ENCODE data around the gene BANP.
"Not testable (repeated sequence)": the region's sequence is repeated elsewhere in the genome, so short reads cannot be mapped to it uniquely, and the experiment has no call there.

The BANP gene

DNA sequence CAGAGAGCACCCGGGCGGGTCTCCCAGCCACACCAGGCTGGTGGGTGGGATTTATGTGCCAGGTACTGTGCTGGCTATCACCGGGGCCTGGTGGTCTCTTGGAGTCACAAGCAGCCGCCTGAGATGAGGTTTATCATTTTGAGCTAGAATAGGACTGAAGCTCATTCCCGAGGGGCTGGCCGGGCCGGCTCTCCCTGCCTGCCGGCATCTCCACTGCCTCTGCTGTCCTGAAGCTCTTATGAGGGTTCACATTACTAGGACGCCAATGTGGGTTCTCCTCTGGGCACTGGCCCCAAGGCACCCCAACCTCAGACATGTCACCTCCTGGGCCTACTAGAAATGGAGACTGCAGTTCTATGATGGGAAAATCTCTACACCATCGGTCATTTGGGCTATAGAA is 137.4 kb downstream of the BANP start:
- H3K4me3 ChIP-seq (ENCODE audit: low read depth, low read length); H3K27me3 ChIP-seq (ENCODE audit: control insufficient read depth, insufficient read depth, low read length); H3K9me3 ChIP-seq (ENCODE audit: control insufficient read depth, insufficient read depth, low read length); H3K36me3 ChIP-seq (ENCODE audit: control insufficient read depth, insufficient read depth, low read length); H3K9ac ChIP-seq (ENCODE audit: low read depth, low read length); H3K4me1 ChIP-seq (ENCODE audit: control insufficient read depth, insufficient read depth, low read length): not testable (repeated sequence)

DNA sequence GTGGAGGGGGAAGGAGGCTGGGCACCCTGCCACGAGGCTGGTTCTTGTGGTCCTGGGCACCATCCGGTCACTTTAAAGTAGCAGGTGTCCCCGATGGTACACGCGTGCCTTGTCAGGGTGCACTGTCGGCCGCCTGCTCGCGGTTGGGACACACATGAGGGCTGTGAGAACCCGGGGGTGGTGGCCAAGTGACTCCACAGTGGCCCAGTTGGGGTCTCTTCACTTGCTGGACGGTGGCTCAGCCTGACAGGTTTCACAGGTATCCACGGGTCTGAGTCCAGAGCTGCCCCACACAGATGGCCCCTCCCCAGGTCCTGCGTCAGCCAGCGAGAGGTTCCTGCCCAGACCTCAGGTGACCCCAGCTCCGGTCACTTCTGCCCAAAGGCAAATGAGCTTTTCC is 137.8 kb downstream of the BANP start:
- not testable (repeated sequence) for H3K9me3 ChIP-seq (ENCODE audit: control insufficient read depth, insufficient read depth, low read length); H3K27me3 ChIP-seq (ENCODE audit: control insufficient read depth, insufficient read depth, low read length); H3K4me3 ChIP-seq (ENCODE audit: low read depth, low read length); H3K9ac ChIP-seq (ENCODE audit: low read depth, low read length); H3K4me1 ChIP-seq (ENCODE audit: control insufficient read depth, insufficient read depth, low read length); H3K36me3 ChIP-seq (ENCODE audit: control insufficient read depth, insufficient read depth, low read length)

DNA sequence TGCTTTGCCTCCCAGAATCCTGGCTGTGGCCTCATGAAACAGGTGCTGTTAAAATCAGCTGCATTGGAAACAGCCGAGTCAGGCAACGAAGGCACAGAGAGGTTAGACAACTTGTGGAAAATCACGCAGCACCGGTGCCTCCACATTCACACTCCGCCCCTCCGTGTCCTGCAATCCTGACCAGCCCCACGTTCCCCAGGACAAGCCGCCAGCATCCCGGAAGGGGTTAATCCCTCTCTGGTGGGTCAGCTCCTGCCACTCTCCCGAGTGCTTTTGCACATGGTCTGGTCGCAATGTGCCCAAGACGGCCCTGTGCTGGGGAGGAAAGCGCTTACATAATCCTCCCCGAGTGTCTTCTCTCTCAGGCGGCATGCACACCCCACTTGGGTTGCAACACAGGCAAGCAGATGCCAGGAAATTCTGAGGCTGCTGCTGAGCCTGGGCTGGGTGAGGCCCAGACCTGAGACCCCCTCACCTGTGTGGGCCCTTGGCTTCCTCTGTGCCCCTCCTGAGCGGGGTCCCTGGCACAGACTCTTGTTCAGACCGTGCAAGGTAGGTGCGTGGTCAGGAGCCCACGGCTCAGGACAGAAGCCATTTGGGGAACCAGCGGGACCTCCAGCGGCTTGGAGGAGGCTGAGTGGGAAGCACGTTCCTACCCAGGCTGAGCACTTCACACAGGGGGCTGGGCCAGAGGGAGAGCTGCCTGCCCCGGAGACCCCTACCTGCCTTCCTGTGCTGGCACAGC is 138.6 kb downstream of the BANP start:
- not testable (repeated sequence) for H3K4me3 ChIP-seq (ENCODE audit: low read depth, low read length); H3K27me3 ChIP-seq (ENCODE audit: control insufficient read depth, insufficient read depth, low read length); H3K4me1 ChIP-seq (ENCODE audit: control insufficient read depth, insufficient read depth, low read length); H3K9me3 ChIP-seq (ENCODE audit: control insufficient read depth, insufficient read depth, low read length); H3K36me3 ChIP-seq (ENCODE audit: control insufficient read depth, insufficient read depth, low read length); H3K9ac ChIP-seq (ENCODE audit: low read depth, low read length)

DNA sequence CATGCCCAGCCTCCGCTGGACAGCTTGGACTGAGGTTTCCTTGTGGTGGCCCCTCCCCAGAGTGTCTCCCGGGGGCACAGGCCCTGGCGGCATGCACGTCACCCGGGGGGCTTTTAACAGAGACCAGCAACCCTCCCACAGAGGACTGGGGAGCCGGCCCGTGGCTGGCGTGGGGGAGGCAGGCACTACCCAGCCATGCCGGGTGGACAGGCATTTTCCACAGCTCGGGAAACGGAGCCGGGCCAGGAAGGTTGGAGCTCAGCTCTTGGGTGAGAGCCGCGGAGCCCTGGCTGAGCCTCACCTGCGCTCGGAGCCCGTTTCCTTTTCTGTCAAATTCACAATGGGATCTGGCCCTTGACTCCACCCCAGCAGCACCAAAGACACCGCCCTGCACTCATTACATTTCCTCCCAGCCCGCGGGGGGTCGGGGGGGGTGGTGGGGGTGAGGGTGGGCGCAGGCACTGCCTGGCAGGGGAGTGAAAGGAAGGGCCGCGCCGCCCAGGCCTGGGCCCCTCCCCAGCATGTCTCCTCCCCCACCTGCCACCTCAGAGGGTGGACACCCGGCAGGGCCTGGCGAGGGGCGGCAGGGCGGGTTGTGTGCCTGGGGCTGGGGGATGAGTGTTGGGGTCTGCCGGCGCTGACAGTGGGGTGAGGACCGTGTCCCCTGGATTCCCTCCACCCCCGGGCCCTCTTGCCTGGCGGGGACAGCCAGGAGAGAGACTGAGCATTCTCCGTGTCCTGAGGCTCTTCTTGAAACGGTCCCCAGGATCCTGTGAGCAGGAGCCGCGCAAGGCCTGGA is 139.3 kb downstream of the BANP start:
- not testable (repeated sequence) for H3K9ac ChIP-seq (ENCODE audit: low read depth, low read length); H3K4me3 ChIP-seq (ENCODE audit: low read depth, low read length); H3K27me3 ChIP-seq (ENCODE audit: control insufficient read depth, insufficient read depth, low read length); H3K4me1 ChIP-seq (ENCODE audit: control insufficient read depth, insufficient read depth, low read length); H3K36me3 ChIP-seq (ENCODE audit: control insufficient read depth, insufficient read depth, low read length); H3K9me3 ChIP-seq (ENCODE audit: control insufficient read depth, insufficient read depth, low read length)

DNA sequence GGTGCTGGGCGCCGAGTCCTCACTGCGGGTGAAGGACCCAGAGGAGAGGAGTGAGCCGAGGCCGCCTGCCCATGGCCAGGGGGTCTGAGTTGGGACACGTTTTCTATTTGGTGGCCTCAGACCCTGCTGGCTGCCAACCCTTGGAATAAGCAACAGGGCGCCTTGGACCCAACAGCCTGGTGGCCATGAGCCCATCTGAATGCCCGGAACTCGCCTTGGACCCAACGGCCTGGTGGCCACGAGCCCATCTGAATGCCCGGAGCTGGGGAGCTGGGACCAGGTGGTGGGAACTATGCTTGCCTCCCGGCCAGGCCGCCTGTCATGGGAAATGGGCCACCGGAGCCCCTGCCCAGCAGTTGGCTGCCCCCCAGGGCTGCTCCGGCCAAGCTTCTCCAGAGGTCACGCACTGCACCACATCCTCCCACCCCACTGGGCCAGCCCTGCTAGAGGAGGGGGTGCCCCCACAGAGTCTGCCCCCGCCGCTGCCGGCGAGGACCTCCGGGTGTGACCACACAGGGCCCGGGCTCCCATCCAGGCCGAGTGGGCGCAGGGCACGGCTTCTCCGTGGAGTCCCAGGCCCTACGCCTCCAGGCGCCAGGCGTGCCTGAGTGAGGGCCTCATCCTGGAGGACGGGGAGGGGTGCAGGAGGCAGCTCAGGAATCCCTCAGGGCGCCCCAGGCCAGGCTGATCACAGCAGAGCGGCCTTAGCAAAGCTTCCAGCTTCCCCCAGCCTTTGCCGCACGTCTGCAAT is 140.2 kb downstream of the BANP start:
- H3K27me3 ChIP-seq (ENCODE audit: control insufficient read depth, insufficient read depth, low read length); H3K4me1 ChIP-seq (ENCODE audit: control insufficient read depth, insufficient read depth, low read length); H3K9ac ChIP-seq (ENCODE audit: low read depth, low read length); H3K4me3 ChIP-seq (ENCODE audit: low read depth, low read length); H3K9me3 ChIP-seq (ENCODE audit: control insufficient read depth, insufficient read depth, low read length); H3K36me3 ChIP-seq (ENCODE audit: control insufficient read depth, insufficient read depth, low read length): not testable (repeated sequence)

DNA sequence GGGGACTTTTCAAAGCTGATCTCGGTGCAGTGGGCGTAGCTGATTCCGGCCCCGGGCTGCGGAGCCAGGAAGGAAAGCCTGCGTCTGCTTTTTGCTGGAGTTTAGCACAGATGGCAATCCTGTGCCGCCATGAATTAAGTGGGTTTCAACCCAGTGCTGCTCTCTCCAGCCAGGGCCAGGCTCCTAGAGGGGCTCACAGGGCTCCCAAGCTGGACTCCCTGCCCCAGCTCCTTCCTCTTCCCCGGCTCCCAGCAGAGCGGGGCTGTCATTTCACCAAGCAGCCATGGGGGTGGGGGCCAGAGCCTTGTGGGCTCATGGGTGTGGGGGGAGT is 140.7 kb downstream of the BANP start:
- not testable (repeated sequence) for H3K9ac ChIP-seq (ENCODE audit: low read depth, low read length); H3K4me1 ChIP-seq (ENCODE audit: control insufficient read depth, insufficient read depth, low read length); H3K4me3 ChIP-seq (ENCODE audit: low read depth, low read length); H3K9me3 ChIP-seq (ENCODE audit: control insufficient read depth, insufficient read depth, low read length); H3K27me3 ChIP-seq (ENCODE audit: control insufficient read depth, insufficient read depth, low read length); H3K36me3 ChIP-seq (ENCODE audit: control insufficient read depth, insufficient read depth, low read length)

DNA sequence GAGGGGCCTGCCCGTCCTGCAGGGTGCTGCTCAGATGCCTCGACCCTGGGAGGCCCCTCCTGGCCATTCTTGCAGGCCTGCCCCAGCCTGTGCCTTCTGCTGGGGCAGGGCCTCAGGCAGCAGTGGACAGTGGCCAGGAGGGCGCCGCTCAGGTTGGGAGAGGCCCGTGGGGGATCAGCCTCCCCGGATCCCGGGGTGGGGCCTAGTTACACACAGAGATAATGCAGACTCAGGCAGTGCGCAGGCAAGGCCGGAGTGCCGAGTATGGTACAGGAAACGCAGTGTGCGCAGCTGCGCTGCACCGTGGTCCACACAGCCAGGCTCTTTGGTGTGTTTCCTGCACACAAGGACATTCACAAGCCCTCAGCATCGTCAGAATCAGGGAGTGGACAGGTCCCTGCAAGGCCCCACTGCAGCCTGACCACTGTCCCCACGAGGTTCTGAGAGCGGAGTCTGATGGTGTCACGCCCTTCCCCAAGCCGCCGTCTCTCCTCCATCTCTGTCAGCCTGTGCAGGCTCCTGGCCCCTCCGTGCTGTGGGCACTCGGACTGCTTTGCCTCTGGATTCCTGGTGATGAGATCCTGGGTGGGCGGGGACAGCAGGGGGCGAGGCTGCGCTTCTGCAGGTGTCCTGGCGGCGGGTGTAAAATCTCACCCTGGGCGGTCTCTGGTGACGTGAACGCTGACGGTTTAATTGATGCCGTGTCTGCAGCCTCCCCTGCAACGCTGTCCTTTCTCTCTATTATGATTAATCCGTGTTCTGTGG is 141.7 kb downstream of the BANP start:
- not testable (repeated sequence) for H3K36me3 ChIP-seq (ENCODE audit: control insufficient read depth, insufficient read depth, low read length); H3K4me3 ChIP-seq (ENCODE audit: low read depth, low read length); H3K9me3 ChIP-seq (ENCODE audit: control insufficient read depth, insufficient read depth, low read length); H3K27me3 ChIP-seq (ENCODE audit: control insufficient read depth, insufficient read depth, low read length); H3K9ac ChIP-seq (ENCODE audit: low read depth, low read length); H3K4me1 ChIP-seq (ENCODE audit: control insufficient read depth, insufficient read depth, low read length)

DNA sequence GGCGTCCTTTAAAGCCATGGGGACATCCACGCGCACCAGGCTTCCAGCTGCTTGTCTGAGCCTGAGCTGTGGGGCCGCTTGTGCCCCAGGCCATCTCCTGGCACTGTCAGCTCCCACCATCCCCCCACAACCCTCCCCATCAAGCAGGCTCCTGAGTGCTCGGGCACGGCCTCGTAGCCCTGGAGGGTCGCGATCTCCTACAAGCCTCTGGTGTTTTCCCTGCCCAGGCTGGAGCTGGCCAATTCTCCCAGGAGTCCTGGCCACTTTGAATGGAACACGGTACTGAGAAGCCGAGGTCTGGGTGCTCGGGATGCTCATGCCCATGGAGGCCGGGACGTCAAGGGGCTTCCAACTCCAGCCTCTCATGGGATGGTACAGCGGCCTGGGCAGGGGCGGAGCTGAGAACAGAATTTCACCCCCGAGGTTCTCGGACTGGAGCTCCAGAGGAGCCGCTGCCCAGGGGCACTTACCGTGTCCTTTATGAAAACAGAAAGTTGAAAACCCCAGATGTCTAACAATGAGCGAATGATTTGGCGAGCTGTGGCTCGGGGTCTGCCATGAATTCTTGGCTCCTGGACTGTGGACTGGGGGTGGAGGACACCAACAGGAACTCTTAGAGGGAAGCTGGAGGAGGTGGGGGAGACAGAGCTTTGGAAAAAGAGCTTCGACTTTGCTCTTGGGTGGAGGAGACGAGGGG is 142.5 kb downstream of the BANP start:
- H3K9me3 ChIP-seq (ENCODE audit: control insufficient read depth, insufficient read depth, low read length); H3K4me3 ChIP-seq (ENCODE audit: low read depth, low read length); H3K4me1 ChIP-seq (ENCODE audit: control insufficient read depth, insufficient read depth, low read length); H3K9ac ChIP-seq (ENCODE audit: low read depth, low read length); H3K27me3 ChIP-seq (ENCODE audit: control insufficient read depth, insufficient read depth, low read length); H3K36me3 ChIP-seq (ENCODE audit: control insufficient read depth, insufficient read depth, low read length): not testable (repeated sequence)

DNA sequence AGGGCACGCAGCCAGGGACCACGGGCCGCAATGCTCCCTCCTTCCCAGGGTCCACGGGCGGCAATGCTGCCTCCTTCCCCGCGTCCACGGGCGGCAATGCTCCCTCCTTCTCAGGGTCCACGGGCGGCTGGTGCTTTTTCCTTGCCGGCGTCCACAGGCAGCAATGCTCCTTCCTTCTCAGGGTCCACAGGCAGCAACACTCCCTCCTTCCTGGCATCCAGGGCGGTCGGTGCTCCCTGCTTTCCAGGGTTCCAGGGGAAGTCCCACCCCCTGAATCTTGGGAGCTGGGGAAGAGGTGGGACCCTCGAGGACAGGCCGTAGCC is 143.0 kb downstream of the BANP start:
- not testable (repeated sequence) for H3K4me1 ChIP-seq (ENCODE audit: control insufficient read depth, insufficient read depth, low read length); H3K9me3 ChIP-seq (ENCODE audit: control insufficient read depth, insufficient read depth, low read length); H3K9ac ChIP-seq (ENCODE audit: low read depth, low read length); H3K36me3 ChIP-seq (ENCODE audit: control insufficient read depth, insufficient read depth, low read length); H3K4me3 ChIP-seq (ENCODE audit: low read depth, low read length); H3K27me3 ChIP-seq (ENCODE audit: control insufficient read depth, insufficient read depth, low read length)

DNA sequence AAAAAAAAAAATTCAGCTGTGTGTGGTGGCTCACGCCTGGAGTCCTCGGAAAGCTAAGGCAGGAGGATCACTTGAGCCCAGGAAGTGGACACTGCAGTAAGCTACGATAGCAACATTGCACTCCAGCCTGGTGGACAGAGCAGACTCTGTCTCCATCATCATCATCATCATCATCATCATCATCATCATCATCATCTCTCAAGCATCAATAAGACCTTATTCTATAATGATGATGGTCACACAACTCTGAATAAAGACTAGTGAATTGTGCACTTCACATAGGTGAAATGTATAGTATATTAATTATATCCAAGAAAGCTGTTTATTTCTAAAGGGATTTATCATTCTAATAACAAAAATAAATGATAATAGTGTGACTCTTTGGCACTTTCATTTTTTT is 143.7 kb downstream of the BANP start:
- not testable (repeated sequence) for H3K27me3 ChIP-seq (ENCODE audit: control insufficient read depth, insufficient read depth, low read length); H3K4me1 ChIP-seq (ENCODE audit: control insufficient read depth, insufficient read depth, low read length); H3K9ac ChIP-seq (ENCODE audit: low read depth, low read length); H3K9me3 ChIP-seq (ENCODE audit: control insufficient read depth, insufficient read depth, low read length); H3K4me3 ChIP-seq (ENCODE audit: low read depth, low read length); H3K36me3 ChIP-seq (ENCODE audit: control insufficient read depth, insufficient read depth, low read length)

DNA sequence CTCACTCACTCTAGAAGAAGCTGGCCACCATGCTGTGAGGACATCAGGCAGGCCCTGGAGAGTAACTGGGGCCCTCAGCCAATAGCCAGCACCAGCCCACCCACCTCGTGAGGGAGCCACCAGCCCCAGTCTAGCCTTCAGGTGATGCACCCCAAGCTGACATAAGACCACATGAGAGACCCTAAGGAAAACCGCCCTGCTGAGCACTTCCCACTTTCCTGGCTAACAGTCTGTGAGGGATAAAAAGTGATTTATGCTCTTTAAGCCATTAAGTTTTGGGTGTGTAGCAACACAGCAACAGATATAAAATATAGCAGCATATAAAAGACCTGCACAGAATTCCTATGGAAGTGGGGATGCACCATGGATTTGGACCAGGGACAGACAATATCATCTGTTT is 145.4 kb downstream of the BANP start:
- not testable (repeated sequence) for H3K27me3 ChIP-seq (ENCODE audit: control insufficient read depth, insufficient read depth, low read length); H3K9ac ChIP-seq (ENCODE audit: low read depth, low read length); H3K9me3 ChIP-seq (ENCODE audit: control insufficient read depth, insufficient read depth, low read length); H3K4me1 ChIP-seq (ENCODE audit: control insufficient read depth, insufficient read depth, low read length); H3K4me3 ChIP-seq (ENCODE audit: low read depth, low read length); H3K36me3 ChIP-seq (ENCODE audit: control insufficient read depth, insufficient read depth, low read length)

Measured in iPS-15b (cell line).